HG03139 (cell line): ENCODE measurements around the gene MAN1C1.
"Not testable (repeated sequence)": the region's sequence is repeated elsewhere in the genome, so short reads cannot be mapped to it uniquely, and the experiment has no call there.

ENCODE experiments used
- ATAC-seq: cut with Tn5 transposase; IDR thresholded peaks from one replicate; pipeline ENCODE4 v1.9.1; 2021; ENCODE audit not compliant: unreplicated experiment

MAN1C1 gene

GRCh38 chr1:25583519-25584370 is 32.8 kb upstream of the MAN1C1 start:
- ATAC-seq: no peak

GRCh38 chr1:25586181-25586588 is 30.4 kb upstream of the MAN1C1 start:
- no peak for ATAC-seq

GRCh38 chr1:25587290-25587689 is 29.3 kb upstream of the MAN1C1 start:
- no peak for ATAC-seq

- not testable (repeated sequence) for ATAC-seq
Observed at GRCh38 chr1:25588224-25588623, 28.4 kb upstream of the MAN1C1 start.

GRCh38 chr1:25588786-25589185 is 27.8 kb upstream of the MAN1C1 start:
- not testable (repeated sequence) for ATAC-seq

GRCh38 chr1:25590096-25590824 is 26.3 kb upstream of the MAN1C1 start:
- ATAC-seq: no peak

GRCh38 chr1:25593861-25594260 is 22.7 kb upstream of the MAN1C1 start:
- ATAC-seq: no peak

GRCh38 chr1:25594971-25595370 is 21.6 kb upstream of the MAN1C1 start:
- ATAC-seq: no peak

GRCh38 chr1:25596641-25597040 is 19.9 kb upstream of the MAN1C1 start:
- not testable (repeated sequence) for ATAC-seq

- no peak for ATAC-seq
Observed at GRCh38 chr1:25598879-25599278, 17.7 kb upstream of the MAN1C1 start.

GRCh38 chr1:25599969-25600610 is 16.5 kb upstream of the MAN1C1 start:
- ATAC-seq: no peak

GRCh38 chr1:25600971-25601699 is 15.5 kb upstream of the MAN1C1 start:
- ATAC-seq: not testable (repeated sequence)

- not testable (repeated sequence) for ATAC-seq
Observed at GRCh38 chr1:25603779-25604538, 12.6 kb upstream of the MAN1C1 start.

GRCh38 chr1:25607123-25607522 is 9.5 kb upstream of the MAN1C1 start:
- ATAC-seq: no peak

- no peak for ATAC-seq
Observed at GRCh38 chr1:25608488-25609178, 8.0 kb upstream of the MAN1C1 start.

GRCh38 chr1:25609921-25610320 is 6.7 kb upstream of the MAN1C1 start:
- ATAC-seq: no peak

GRCh38 chr1:25610822-25611630 is 5.6 kb upstream of the MAN1C1 start:
- no peak for ATAC-seq

- no peak for ATAC-seq
Observed at GRCh38 chr1:25611843-25612242, 4.7 kb upstream of the MAN1C1 start.

GRCh38 chr1:25612421-25612820 is 4.2 kb upstream of the MAN1C1 start:
- ATAC-seq: no peak
